ENCODE data around the gene ARFGAP2.
A peak's percentile ranks its signal among the peaks of the same experiment; 100 is the strongest.
"Not testable (repeated sequence)": the region's sequence is repeated elsewhere in the genome, so short reads cannot be mapped to it uniquely, and the experiment has no call there.

ARFGAP2 gene

GRCh38 chr11:47204637-47204989 is 27.9 kb upstream of the ARFGAP2 start:
- CTCF ChIA-PET, result interaction anchor here (1.3 kb wide), 1 partner anchor 17 kb away, joined by 3 read pairs; no protein-coding TSS in a partner anchor
- H3K4me3 Mint-ChIP-seq, result no peak overlapping the region
- no peaks in the 10 kb centered on the region for H3K9me3 Mint-ChIP-seq
- no peaks in the 10 kb centered on the region for H3K4me1 Mint-ChIP-seq
- H3K36me3 Mint-ChIP-seq, result no peaks in the 10 kb centered on the region
- DNase-seq, result no peak
- peaks cover 69% of the 10 kb centered on the region for H3K27me3 Mint-ChIP-seq
- H3K27ac Mint-ChIP-seq, result no peak overlapping the region

GRCh38 chr11:47202576-47202975 is 25.9 kb upstream of the ARFGAP2 start:
- Mint-ChIP-seq H3K27ac (no peak overlapping the region), H3K9me3 (no peaks in the 10 kb centered on the region), H3K4me1 (no peaks in the 10 kb centered on the region), H3K4me3 (no peak overlapping the region), H3K27me3 (peaks cover 82% of the 10 kb centered on the region), H3K36me3 (no peaks in the 10 kb centered on the region)
- DNase-seq, result no peak
- CTCF ChIA-PET, result no interaction called here

- Mint-ChIP-seq H3K27me3 (peaks cover 75% of the 10 kb centered on the region), H3K9me3 (no peaks in the 10 kb centered on the region), H3K36me3 (no peaks in the 10 kb centered on the region), H3K27ac (no peak overlapping the region), H3K4me3 (no peak overlapping the region), H3K4me1 (no peaks in the 10 kb centered on the region)
- CTCF ChIA-PET, result no interaction called here
- DNase-seq, result no peak
Measured at GRCh38 chr11:47201015-47201414, 24.3 kb upstream of the ARFGAP2 start.

GRCh38 chr11:47198161-47198560 is 21.5 kb upstream of the ARFGAP2 start:
- H3K9me3 Mint-ChIP-seq, DNase-seq, H3K36me3 Mint-ChIP-seq, H3K4me3 Mint-ChIP-seq, H3K27ac Mint-ChIP-seq, H3K4me1 Mint-ChIP-seq, CTCF ChIA-PET: not testable (repeated sequence)
- peaks cover 80% of the 10 kb centered on the region for H3K27me3 Mint-ChIP-seq

GRCh38 chr11:47192111-47192510 is 15.4 kb upstream of the ARFGAP2 start:
- CTCF ChIA-PET, result interaction anchor here (0.6 kb wide), 1 partner anchor 102 kb away, joined by 3 read pairs; no protein-coding TSS in a partner anchor
- no peak for DNase-seq
- Mint-ChIP-seq H3K27me3 (peaks cover 64% of the 10 kb centered on the region), H3K4me3 (no peak overlapping the region), H3K36me3 (no peaks in the 10 kb centered on the region), H3K27ac (no peak overlapping the region), H3K9me3 (no peaks in the 10 kb centered on the region), H3K4me1 (peaks cover 3% of the 10 kb centered on the region)

- H3K27me3 Mint-ChIP-seq, result peaks cover 66% of the 10 kb centered on the region
- H3K9me3 Mint-ChIP-seq, CTCF ChIA-PET, DNase-seq, H3K27ac Mint-ChIP-seq, H3K4me1 Mint-ChIP-seq, H3K4me3 Mint-ChIP-seq, H3K36me3 Mint-ChIP-seq: not testable (repeated sequence)
Measured at GRCh38 chr11:47191137-47191536, 14.5 kb upstream of the ARFGAP2 start.

- Mint-ChIP-seq H3K27me3 (peaks cover 68% of the 10 kb centered on the region), H3K27ac (no peak overlapping the region), H3K4me3 (no peak overlapping the region), H3K4me1 (peaks cover 12% of the 10 kb centered on the region), H3K36me3 (no peaks in the 10 kb centered on the region), H3K9me3 (no peaks in the 10 kb centered on the region)
- DNase-seq, result no peak
- CTCF ChIA-PET, result no interaction called here
Measured at GRCh38 chr11:47189100-47189834, 12.6 kb upstream of the ARFGAP2 start.

GRCh38 chr11:47188259-47188658 is 11.6 kb upstream of the ARFGAP2 start:
- Mint-ChIP-seq H3K4me3 (no peak overlapping the region), H3K27me3 (peaks cover 71% of the 10 kb centered on the region), H3K36me3 (no peaks in the 10 kb centered on the region), H3K27ac (no peak overlapping the region), H3K9me3 (no peaks in the 10 kb centered on the region), H3K4me1 (peaks cover 12% of the 10 kb centered on the region)
- no peak for DNase-seq
- CTCF ChIA-PET, result interaction anchor here (0.6 to 1.8 kb wide), 2 partner anchors 71 to 224 kb away, joined by 3 to 6 read pairs; no protein-coding TSS in a partner anchor

- CTCF ChIA-PET, result interaction anchor here (0.6 to 1.8 kb wide), 5 partner anchors 10 to 225 kb away, joined by 3 to 6 read pairs (median 3); partner anchors contain the start of gene ARFGAP2
- no peaks in the 10 kb centered on the region for H3K9me3 Mint-ChIP-seq
- H3K4me1 Mint-ChIP-seq, result peaks cover 12% of the 10 kb centered on the region
- H3K4me3 Mint-ChIP-seq, result no peak overlapping the region
- peaks cover 68% of the 10 kb centered on the region for H3K27me3 Mint-ChIP-seq
- peak overlapping the region; percentile 42 for H3K27ac Mint-ChIP-seq
- DNase-seq, result no peak
- no peaks in the 10 kb centered on the region for H3K36me3 Mint-ChIP-seq
Measured at GRCh38 chr11:47187723-47188122, 11.0 kb upstream of the ARFGAP2 start.

- no peak overlapping the region for H3K27ac Mint-ChIP-seq
- H3K9me3 Mint-ChIP-seq, result no peaks in the 10 kb centered on the region
- CTCF ChIA-PET, result interaction anchor here (0.7 to 1.8 kb wide), 5 partner anchors 10 to 72 kb away, joined by 3 to 6 read pairs (median 3); partner anchors contain the start of gene ARFGAP2
- peak; percentile 73 for DNase-seq
- peak overlapping the region; percentile 71 for H3K4me3 Mint-ChIP-seq
- peaks cover 12% of the 10 kb centered on the region for H3K4me1 Mint-ChIP-seq
- H3K27me3 Mint-ChIP-seq, result peaks cover 68% of the 10 kb centered on the region
- no peaks in the 10 kb centered on the region for H3K36me3 Mint-ChIP-seq
Measured at GRCh38 chr11:47186700-47187695, 10.3 kb upstream of the ARFGAP2 start.

GRCh38 chr11:47186076-47186699 is 9.5 kb upstream of the ARFGAP2 start, which contains the start of gene PACSIN3:
Gene PACSIN3 (minus strand): TSS chr11:47186434. CDS start chr11:47182727, 3,707 bp downstream.
- peak; percentile 63 for DNase-seq
- CTCF ChIA-PET, result interaction anchor here (0.7 kb wide), 1 partner anchor 25 kb away, joined by 3 read pairs; no protein-coding TSS in a partner anchor
- no peaks in the 10 kb centered on the region for H3K36me3 Mint-ChIP-seq
- H3K27ac Mint-ChIP-seq, result no peak within 1 kb of the TSS
- peaks cover 61% of the 10 kb centered on the region for H3K27me3 Mint-ChIP-seq
- H3K4me1 Mint-ChIP-seq, result peaks cover 12% of the 10 kb centered on the region
- H3K9me3 Mint-ChIP-seq, result no peaks in the 10 kb centered on the region
- H3K4me3 Mint-ChIP-seq, result peak within 1 kb of the TSS; percentile 71

GRCh38 chr11:47185305-47186075 is 8.8 kb upstream of the ARFGAP2 start:
- peaks cover 12% of the 10 kb centered on the region for H3K4me1 Mint-ChIP-seq
- peak overlapping the region; percentile 48 for H3K4me3 Mint-ChIP-seq
- H3K36me3 Mint-ChIP-seq, result no peaks in the 10 kb centered on the region
- H3K9me3 Mint-ChIP-seq, result no peaks in the 10 kb centered on the region
- H3K27ac Mint-ChIP-seq, result no peak overlapping the region
- peaks cover 59% of the 10 kb centered on the region for H3K27me3 Mint-ChIP-seq
- peak; percentile 29 for DNase-seq
- CTCF ChIA-PET, result interaction anchor here (1.7 kb wide), 1 partner anchor 74 kb away, joined by 5 read pairs; no protein-coding TSS in a partner anchor

GRCh38 chr11:47184711-47185304 is 8.1 kb upstream of the ARFGAP2 start:
- H3K27me3 Mint-ChIP-seq, result peaks cover 59% of the 10 kb centered on the region
- H3K9me3 Mint-ChIP-seq, result no peaks in the 10 kb centered on the region
- no peaks in the 10 kb centered on the region for H3K36me3 Mint-ChIP-seq
- no peak overlapping the region for H3K27ac Mint-ChIP-seq
- H3K4me3 Mint-ChIP-seq, result no peak overlapping the region
- no peak for DNase-seq
- peaks cover 12% of the 10 kb centered on the region for H3K4me1 Mint-ChIP-seq
- CTCF ChIA-PET, result interaction anchor here (1.7 kb wide), 1 partner anchor 75 kb away, joined by 5 read pairs; no protein-coding TSS in a partner anchor

All from activated naive CD4-positive, alpha-beta T cell treated with anti-CD3 and anti-CD28 coated beads, Interleukin-2, amount 10 ng/mL, durations not matched to agents 7 days and 5 days (primary cell).